Right lobe of liver (tissue), 4 donors: ENCODE measurements around the gene TANK.

Experiments
- CTCF ChIP-seq, 4 donors: fragments of 200-600 bp in 3 of 4; fragments of 450-650 bp in 1 of 4; IDR thresholded peaks; one replicate each; pipeline versions ENCODE4 v1.5.1 to v1.8.0; 2016 to 2022; ENCODE audit warnings: antibody characterized with exemption in 4 of 4, mild to moderate bottlenecking in 2 of 4
- POLR2A ChIP-seq: fragments of 450-650 bp; IDR thresholded peaks from one replicate; pipeline ENCODE4 v1.6.1; 2017; ENCODE audit warnings: antibody characterized with exemption, mild to moderate bottlenecking
- donor health status: DM: no; HTN: no; CAD: no.
- donor health status: DM: no; HTN: no; CAD: no.
- donor health status: DM: no; HTN: yes; CAD: no.

DNA sequence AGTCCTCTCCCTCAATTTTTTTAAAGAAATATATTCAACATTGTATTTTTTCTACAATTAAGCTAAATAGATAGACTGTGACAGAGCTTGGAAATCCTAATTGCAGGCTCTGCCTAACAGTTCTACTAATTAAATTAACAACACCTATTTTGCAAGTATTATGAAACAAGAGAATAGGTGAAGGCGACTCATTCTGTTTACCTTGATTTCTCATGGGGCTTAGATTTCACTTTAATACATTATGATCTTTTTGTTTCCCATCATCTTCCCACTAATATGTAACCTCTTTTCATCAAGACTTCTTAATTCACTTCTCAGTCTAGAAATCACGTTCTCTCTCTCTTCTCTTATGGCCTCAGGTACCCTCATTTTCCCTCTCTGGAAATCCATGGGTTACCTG lies 42.7 kb upstream of the TANK start:
- TF ChIP-seq CTCF (IDR thresholded peaks at IDR 0.05) (no peak), POLR2A (no peak)
